Measurements from ENCODE around the gene CCDC32. TPM values are rescaled to one million over a fixed set of nuclear protein-coding genes. Genes with fewer than 3 reads are reported as not detected.

CCDC32 gene
- total RNA-seq, 4 donors from 2014 or later, result 18.2 to 39.3 (median 29.3) TPM

GRCh38 chr15:40516322-40516721 lies 48.5 kb downstream of the CCDC32 start:
- Histone ChIP-seq H3K36me3 (no peaks in the 10 kb centered on the region), H3K27ac (no peak overlapping the region), H3K4me1 (no peaks in the 10 kb centered on the region), H3K9me3 (no peaks in the 10 kb centered on the region), H3K27me3 (no peaks in the 10 kb centered on the region), H3K4me3 (no peak overlapping the region)
- TF ChIP-seq POLR2A (IDR thresholded peaks at IDR 0.05) (no peak), CTCF (IDR thresholded peaks at IDR 0.05) (no peak)
- intact Hi-C loops (cut with DNase I; ENCODE audit: low total_unique reads), result no loop called here
- no peak for DNase-seq

- Histone ChIP-seq H3K36me3 (no peaks in the 10 kb centered on the region), H3K27ac (no peak overlapping the region), H3K4me3 (no peak overlapping the region), H3K4me1 (no peaks in the 10 kb centered on the region), H3K9me3 (no peaks in the 10 kb centered on the region), H3K27me3 (no peaks in the 10 kb centered on the region)
- no peak for DNase-seq
- intact Hi-C loops (cut with DNase I; ENCODE audit: low total_unique reads), result no loop called here
- no peak for TF ChIP-seq POLR2A (IDR thresholded peaks at IDR 0.05)
- no peak for TF ChIP-seq CTCF (IDR thresholded peaks at IDR 0.05)
Observed at GRCh38 chr15:40513609-40514008, 51.2 kb downstream of the CCDC32 start.

- no peaks in the 10 kb centered on the region for H3K4me1 ChIP-seq
- H3K9me3 ChIP-seq, result no peaks in the 10 kb centered on the region
- TF ChIP-seq POLR2A (IDR thresholded peaks at IDR 0.05), result no peak
- no peak for TF ChIP-seq CTCF (IDR thresholded peaks at IDR 0.05)
- no peaks in the 10 kb centered on the region for H3K36me3 ChIP-seq
- H3K27me3 ChIP-seq, result no peaks in the 10 kb centered on the region
- intact Hi-C loops (cut with DNase I; ENCODE audit: low total_unique reads), result no loop called here
- DNase-seq, result no peak
- H3K4me3 ChIP-seq, result no peak overlapping the region
- H3K27ac ChIP-seq, result no peak overlapping the region
Observed at GRCh38 chr15:40512440-40512839, 52.4 kb downstream of the CCDC32 start.

GRCh38 chr15:40511472-40512133 lies 53.2 kb downstream of the CCDC32 start:
- H3K4me1 ChIP-seq, result no peaks in the 10 kb centered on the region
- peak; percentile 56 to 60 for DNase-seq
- no peaks in the 10 kb centered on the region for H3K27me3 ChIP-seq
- intact Hi-C loops (cut with DNase I; ENCODE audit: low total_unique reads), result no loop called here
- no peaks in the 10 kb centered on the region for H3K9me3 ChIP-seq
- peak overlapping the region in 1 of 2 donors; percentile 54 for H3K27ac ChIP-seq
- H3K4me3 ChIP-seq, result peak overlapping the region; percentile 13 to 43
- no peaks in the 10 kb centered on the region for H3K36me3 ChIP-seq
- no peak for TF ChIP-seq POLR2A (IDR thresholded peaks at IDR 0.05)
- no peak for TF ChIP-seq CTCF (IDR thresholded peaks at IDR 0.05)

- H3K4me1 ChIP-seq, result no peaks in the 10 kb centered on the region
- intact Hi-C loops (cut with DNase I; ENCODE audit: low total_unique reads), result no loop called here
- no peaks in the 10 kb centered on the region for H3K27me3 ChIP-seq
- no peak for DNase-seq
- no peaks in the 10 kb centered on the region for H3K36me3 ChIP-seq
- peak overlapping the region; percentile 13 to 43 for H3K4me3 ChIP-seq
- H3K27ac ChIP-seq, result peak overlapping the region in 1 of 2 donors; percentile 54
- TF ChIP-seq POLR2A (IDR thresholded peaks at IDR 0.05) (no peak), CTCF (IDR thresholded peaks at IDR 0.05) (no peak)
- H3K9me3 ChIP-seq, result no peaks in the 10 kb centered on the region
Observed at GRCh38 chr15:40511093-40511471, 53.8 kb downstream of the CCDC32 start.

Data from uterus (tissue), 4 donors.